Stomach (tissue), 4 donors: Measurements from ENCODE around the gene BTBD9.

Source experiments
- POLR2A ChIP-seq, 4 donors: fragments of 450-650 bp; IDR thresholded peaks; one replicate each; pipeline ENCODE4 v1.6.1; 2016; ENCODE audit warnings: antibody characterized with exemption in 4 of 4, control low read depth in 2 of 4, mild to moderate bottlenecking in 1 of 4, moderate library complexity in 1 of 4
- POLR2AphosphoS5 ChIP-seq, 3 donors: sonication (generic); formaldehyde crosslinking; IDR thresholded peaks; one replicate each; pipeline ENCODE4 v1.6.1; 2016; ENCODE audit warnings: antibody characterized with exemption in 3 of 3
- TF ChIP-seq, protein P1 (sequence below), 7 experiments: fragments of 450-650 bp in 4 of 7; fragments of 200-600 bp in 3 of 7; sonication (generic) in 3 of 7; IDR thresholded peaks; one replicate each; pipeline ENCODE4 v1.5.1; 2016 to 2019; ENCODE audit warnings: antibody characterized with exemption in 7 of 7, control low read depth in 2 of 7, mild to moderate bottlenecking in 1 of 7

DNA sequence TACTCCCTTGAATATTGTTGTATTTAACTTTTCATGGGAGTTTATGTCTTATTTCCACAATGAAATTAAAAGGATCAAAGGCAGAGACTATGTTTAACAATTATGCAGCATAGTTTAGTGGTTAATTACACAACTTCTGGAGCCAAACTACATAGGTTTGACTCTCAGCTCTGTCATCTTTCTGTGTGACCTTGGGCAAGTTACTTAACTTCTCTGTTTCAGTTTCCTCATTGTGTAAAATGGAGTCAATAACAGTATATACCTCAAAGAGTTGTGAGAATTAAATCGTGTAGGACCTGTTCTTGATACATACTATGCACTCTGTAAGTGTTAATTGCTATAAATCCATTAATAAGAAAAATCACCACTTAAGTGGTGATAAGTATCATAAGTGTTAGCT lies 48.3 kb downstream of the BTBD9 start:
- TF ChIP-seq, protein P1, sequence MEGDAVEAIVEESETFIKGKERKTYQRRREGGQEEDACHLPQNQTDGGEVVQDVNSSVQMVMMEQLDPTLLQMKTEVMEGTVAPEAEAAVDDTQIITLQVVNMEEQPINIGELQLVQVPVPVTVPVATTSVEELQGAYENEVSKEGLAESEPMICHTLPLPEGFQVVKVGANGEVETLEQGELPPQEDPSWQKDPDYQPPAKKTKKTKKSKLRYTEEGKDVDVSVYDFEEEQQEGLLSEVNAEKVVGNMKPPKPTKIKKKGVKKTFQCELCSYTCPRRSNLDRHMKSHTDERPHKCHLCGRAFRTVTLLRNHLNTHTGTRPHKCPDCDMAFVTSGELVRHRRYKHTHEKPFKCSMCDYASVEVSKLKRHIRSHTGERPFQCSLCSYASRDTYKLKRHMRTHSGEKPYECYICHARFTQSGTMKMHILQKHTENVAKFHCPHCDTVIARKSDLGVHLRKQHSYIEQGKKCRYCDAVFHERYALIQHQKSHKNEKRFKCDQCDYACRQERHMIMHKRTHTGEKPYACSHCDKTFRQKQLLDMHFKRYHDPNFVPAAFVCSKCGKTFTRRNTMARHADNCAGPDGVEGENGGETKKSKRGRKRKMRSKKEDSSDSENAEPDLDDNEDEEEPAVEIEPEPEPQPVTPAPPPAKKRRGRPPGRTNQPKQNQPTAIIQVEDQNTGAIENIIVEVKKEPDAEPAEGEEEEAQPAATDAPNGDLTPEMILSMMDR (IDR thresholded peaks at IDR 0.05): no peak
- TF ChIP-seq POLR2A (IDR thresholded peaks at IDR 0.05): no peak
- no peak for TF ChIP-seq POLR2AphosphoS5 (IDR thresholded peaks at IDR 0.05)
